Psoas muscle (tissue), 8 donors: ENCODE measurements around the gene ANO7. TPM values are rescaled to one million over a fixed set of nuclear protein-coding genes. Genes with fewer than 3 reads are reported as not detected.
A peak's percentile ranks its signal among the peaks of the same experiment; 100 is the strongest.

Experiments used
- ATAC-seq, 4 donors: fragments of 200-7000 bp; cut with Tn5 transposase; one replicate each; pipeline ENCODE4 v1.9.1; 2020; ENCODE audit warnings: moderate library complexity in 3 of 4, mild to moderate bottlenecking in 2 of 4
- DNase-seq, 2 donors: peaks; one replicate each; pipeline ENCODE4 v3.0.0-alpha.2; 2020
- H3K27ac ChIP-seq: fragments of 200-600 bp; one replicate; pipeline ENCODE4 v1.8.0; 2022
- H3K27me3 ChIP-seq, 3 donors: fragments of 200-600 bp in 1 of 3; one replicate each; pipeline versions ENCODE4 v1.6.1 to v1.8.0; 2013 to 2022; ENCODE audit warnings: low read length in 2 of 3, mild to moderate bottlenecking in 2 of 3, moderate library complexity in 1 of 3; ENCODE audit not compliant: insufficient read depth in 3 of 3
- H3K36me3 ChIP-seq, 2 donors: fragments of 200-600 bp in 1 of 2; one replicate each; pipeline versions ENCODE4 v1.6.1 to v1.8.0; 2013 to 2022; ENCODE audit warnings: low read depth in 1 of 2, mild to moderate bottlenecking in 1 of 2, moderate library complexity in 1 of 2; ENCODE audit not compliant: insufficient read depth in 1 of 2
- H3K4me1 ChIP-seq: fragments of 200-600 bp; one replicate; pipeline ENCODE4 v1.8.0; 2022
- H3K4me3 ChIP-seq: fragments of 200-600 bp; one replicate; pipeline ENCODE4 v1.8.0; 2022; ENCODE audit warnings: mild to moderate bottlenecking
- H3K9me3 ChIP-seq: fragments of 200-600 bp; one replicate; pipeline ENCODE4 v1.8.0; 2022
- WGBS, 3 donors: extraction: QIAGEN DNeasy Blood & Tissue Kit; methylation state at CpG; one replicate each; pipeline versions ENCODE4 v1.1.6 to v1.1.7; 2013; 5-methylcytosine and 5-hydroxymethylcytosine counted together
- intact Hi-C, 2 donors: fragments of 100-400 bp; cut with DNase I; formaldehyde crosslinking; loops; one replicate each; pipeline versions ENCODE4 v1.11.0 to v1.14.2; 2022
- polyA plus RNA-seq, 3 donors: library from polyadenylated mRNA; stranded (reverse); fragments of 200-250 nt; gene quantifications; one replicate each; pipeline ENCODE4 v1.2.3, GENCODE V29; 2013
- total RNA-seq, 4 donors: library from RNA; stranded (reverse); fragmentation: NEBNext Ultra II Directional in 2 of 4; extraction: Animal tissue kit (Norgen Biotek cat#: 25700) in 2 of 4; gene quantifications; one replicate each; pipeline versions ENCODE4 v1.2.1 to v1.2.4, GENCODE V29; 2021 to 2023
- TF ChIP-seq, protein P1 (sequence below): fragments of 200-600 bp; IDR thresholded peaks from one replicate; pipeline ENCODE4 v1.8.0; 2022; ENCODE audit warnings: antibody characterized with exemption
- donor health status: healthy with polysubstance abuse.
- donor health status: DM: no; HTN: no; CAD: no; lungs with moderate emphysema.
- donor health status: Bipolar disorder and iron deficiency.
- donor health status: healthy.
- donor health status: DM: yes; HTN: yes; CAD: no.
- donor health status: DM: no; HTN: no; CAD: no.
- donor health status: DM: no; HTN: no; CAD: no.
- donor health status: DM: yes; HTN: yes; CAD: no.

Gene ANO7
- total and polyA plus RNA-seq, 7 donors, result 0.22 to 1.8 (median 0.47) TPM

DNA sequence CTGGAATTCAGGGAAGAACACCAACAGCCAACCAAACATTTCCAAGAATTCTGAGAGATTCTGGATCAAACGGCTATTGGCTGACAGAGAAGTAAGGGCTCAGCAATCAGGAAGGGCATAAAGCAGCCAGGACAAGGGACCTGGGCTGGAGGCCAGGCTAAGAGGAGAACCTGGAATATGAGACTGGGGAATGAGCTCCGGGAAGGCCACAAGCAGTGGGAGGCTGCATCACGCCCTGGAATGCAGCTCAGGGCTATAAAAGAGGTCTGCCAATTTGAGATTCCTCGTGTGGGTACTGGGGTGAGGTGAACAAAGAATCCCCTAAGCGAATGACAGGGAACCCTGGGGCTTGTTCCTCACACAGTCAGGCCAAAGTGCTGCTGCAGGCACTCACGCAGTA is 60.4 kb downstream of the ANO7 start:
- intact Hi-C loops, result no loop called here
- TF ChIP-seq, protein P1, sequence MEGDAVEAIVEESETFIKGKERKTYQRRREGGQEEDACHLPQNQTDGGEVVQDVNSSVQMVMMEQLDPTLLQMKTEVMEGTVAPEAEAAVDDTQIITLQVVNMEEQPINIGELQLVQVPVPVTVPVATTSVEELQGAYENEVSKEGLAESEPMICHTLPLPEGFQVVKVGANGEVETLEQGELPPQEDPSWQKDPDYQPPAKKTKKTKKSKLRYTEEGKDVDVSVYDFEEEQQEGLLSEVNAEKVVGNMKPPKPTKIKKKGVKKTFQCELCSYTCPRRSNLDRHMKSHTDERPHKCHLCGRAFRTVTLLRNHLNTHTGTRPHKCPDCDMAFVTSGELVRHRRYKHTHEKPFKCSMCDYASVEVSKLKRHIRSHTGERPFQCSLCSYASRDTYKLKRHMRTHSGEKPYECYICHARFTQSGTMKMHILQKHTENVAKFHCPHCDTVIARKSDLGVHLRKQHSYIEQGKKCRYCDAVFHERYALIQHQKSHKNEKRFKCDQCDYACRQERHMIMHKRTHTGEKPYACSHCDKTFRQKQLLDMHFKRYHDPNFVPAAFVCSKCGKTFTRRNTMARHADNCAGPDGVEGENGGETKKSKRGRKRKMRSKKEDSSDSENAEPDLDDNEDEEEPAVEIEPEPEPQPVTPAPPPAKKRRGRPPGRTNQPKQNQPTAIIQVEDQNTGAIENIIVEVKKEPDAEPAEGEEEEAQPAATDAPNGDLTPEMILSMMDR, result no peak
- peaks cover 14% of the 10 kb centered on the region for H3K4me1 ChIP-seq
- WGBS, 3 donors, result 25 to 38% (median 33%) methylated on average over 6 of the region's 6 CpGs
- peak in 1 of 2 donors; percentile 45 for DNase-seq
- peak; percentile 86 to 94 (median 92) for ATAC-seq
- H3K27ac ChIP-seq, result peak overlapping the region; percentile 46
- H3K9me3 ChIP-seq, result no peaks in the 10 kb centered on the region
- H3K36me3 ChIP-seq, result peaks cover 38 to 100% of the 10 kb centered on the region in 2 donors
- H3K27me3 ChIP-seq, result no peaks in the 10 kb centered on the region
- no peak overlapping the region for H3K4me3 ChIP-seq

DNA sequence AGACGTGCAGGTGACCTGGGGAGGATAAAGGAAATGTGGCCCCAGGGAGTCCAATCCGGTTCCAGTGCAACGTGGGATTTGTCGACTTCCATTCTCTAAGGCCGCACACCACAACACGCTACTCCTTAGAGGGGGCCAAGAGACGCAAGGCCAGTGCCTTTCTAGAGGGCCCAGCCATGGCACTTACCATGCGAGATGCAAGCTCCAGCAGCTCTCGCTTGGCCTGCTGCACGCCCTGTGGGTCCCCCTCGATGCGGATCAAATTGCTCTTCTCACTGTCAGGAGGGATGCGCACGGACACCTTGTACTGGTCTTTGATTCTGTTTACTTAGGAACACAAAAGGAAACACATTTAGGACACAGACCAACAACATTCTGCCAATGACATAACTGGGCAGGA is 61.2 kb downstream of the ANO7 start:
- 85 to 92% (median 88%) methylated on average over 14 of the region's 14 CpGs for WGBS, 3 donors
- Histone ChIP-seq H3K4me3 (no peak overlapping the region), H3K4me1 (peaks cover 14% of the 10 kb centered on the region), H3K9me3 (no peaks in the 10 kb centered on the region), H3K27me3 (no peaks in the 10 kb centered on the region), H3K36me3 (peaks cover 39 to 100% of the 10 kb centered on the region in 2 donors), H3K27ac (peak overlapping the region; percentile 46)
- ATAC-seq, result peak in 2 of 4 donors; percentile 6 to 16
- intact Hi-C loops, result no loop called here
- TF ChIP-seq, protein P1, result no peak
- no peak for DNase-seq

DNA sequence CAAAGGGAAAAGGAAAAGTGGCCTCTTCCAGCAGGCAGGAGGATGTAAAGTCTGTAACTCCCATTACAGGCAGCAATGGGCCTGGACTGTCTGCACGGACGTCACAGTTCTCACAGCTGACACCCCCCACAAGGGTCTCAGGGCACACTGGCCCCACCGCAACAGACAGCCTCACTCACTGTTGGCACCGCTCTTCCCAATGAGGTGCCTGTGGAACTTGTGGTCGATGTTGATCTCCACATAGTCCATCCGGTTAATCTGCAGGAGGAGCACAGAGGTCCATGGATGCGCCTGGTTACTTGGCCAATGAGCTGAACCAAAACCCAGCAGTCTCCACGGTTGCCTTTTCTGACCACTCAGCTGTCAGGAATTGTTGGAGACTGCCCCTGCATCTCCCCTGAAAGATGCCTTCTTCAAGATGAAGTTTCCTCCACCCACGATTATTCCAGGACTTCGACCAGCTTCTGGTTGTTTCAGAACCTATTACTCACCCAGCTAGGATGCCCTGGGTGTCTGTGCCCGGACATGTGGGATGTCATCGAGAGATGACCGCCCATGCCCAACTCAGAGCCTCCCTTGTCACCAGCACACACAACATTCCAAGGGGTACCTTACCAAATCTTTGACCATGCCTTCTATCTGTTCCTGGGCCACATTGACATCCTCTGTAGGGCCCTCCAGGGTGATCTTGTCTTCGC is 64.5 kb downstream of the ANO7 start:
- Histone ChIP-seq H3K36me3 (peaks cover 41 to 100% of the 10 kb centered on the region in 2 donors), H3K9me3 (no peaks in the 10 kb centered on the region), H3K4me3 (no peak overlapping the region), H3K27ac (no peak overlapping the region), H3K4me1 (peaks cover 14% of the 10 kb centered on the region), H3K27me3 (no peaks in the 10 kb centered on the region)
- WGBS, 3 donors, result 88 to 92% (median 88%) methylated on average over 14 of the region's 14 CpGs
- intact Hi-C loops, result no loop called here
- TF ChIP-seq, protein P1, result no peak
- DNase-seq, result no peak
- no peak for ATAC-seq

DNA sequence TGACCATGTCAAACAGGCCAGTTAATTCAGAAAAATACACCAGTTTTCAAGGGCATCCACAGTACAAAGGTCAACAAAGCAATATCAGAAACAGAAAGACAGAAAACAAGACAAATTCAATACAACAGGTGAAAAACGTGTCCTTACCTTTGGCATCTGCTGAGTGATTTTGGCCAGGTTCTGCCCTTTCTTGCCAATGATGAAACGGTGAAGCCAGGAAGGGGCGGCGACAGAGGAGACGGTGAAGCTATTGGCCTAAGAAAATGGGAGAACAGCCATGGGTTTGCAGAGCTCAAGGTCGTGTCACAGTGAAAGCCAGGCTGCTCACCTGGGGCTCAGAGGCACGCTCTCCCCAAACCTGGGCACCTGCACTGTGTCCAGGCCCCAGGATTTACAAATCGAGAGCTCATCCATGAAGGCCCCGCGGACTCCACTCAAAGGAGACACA is 66.5 kb downstream of the ANO7 start:
- 87 to 95% (median 91%) methylated on average over 10 of the region's 10 CpGs for WGBS, 3 donors
- Histone ChIP-seq H3K9me3 (no peaks in the 10 kb centered on the region), H3K4me1 (no peaks in the 10 kb centered on the region), H3K27ac (no peak overlapping the region), H3K27me3 (no peaks in the 10 kb centered on the region), H3K4me3 (no peak overlapping the region), H3K36me3 (peaks cover 33 to 100% of the 10 kb centered on the region in 2 donors)
- ATAC-seq, result no peak
- intact Hi-C loops, result no loop called here
- TF ChIP-seq, protein P1, result no peak
- DNase-seq, result no peak
